MCF 10A (cell line): ENCODE measurements around the gene WDR82. TPM values are rescaled to one million over a fixed set of nuclear protein-coding genes. Genes with fewer than 3 reads are reported as not detected.

Source experiments
- BruUV-seq: library from RNA; stranded (reverse); fragments of 400-500 nt; replicated peaks from 2 replicates; lab custom pipeline; 2021; lab: Mats Ljungman, UMichigan
- CTCF ChIA-PET: fragments of 300-600 bp; sonication (Branson Sonifier 250); formaldehyde crosslinking; extraction: SDS; loops from one replicate; lab custom pipeline; 2021; ENCODE audit warnings: antibody characterized with exemption, inconsistent platforms; lab: Yijun Ruan, JAX
- POLR2A ChIA-PET: fragments of 300-600, 350-650 bp; sonication (Branson Sonifier 250); formaldehyde crosslinking; extraction: SDS; loops from one replicate; lab custom pipeline; 2020; ENCODE audit warnings: antibody characterized with exemption, inconsistent platforms; lab: Yijun Ruan, JAX
- DNase-seq: peaks from one replicate; pipeline ENCODE4 v3.0.0-alpha.2; 2018; ENCODE audit not compliant: unreplicated experiment
- H3K27ac Mint-ChIP-seq: one replicate; pipeline ENCODE4 v1.8.0; 2022; ENCODE audit warnings: mild to moderate bottlenecking, low read depth, mixed read lengths; ENCODE audit not compliant: unreplicated experiment
- H3K27me3 Mint-ChIP-seq: one replicate; pipeline ENCODE4 v1.8.0; 2022; ENCODE audit warnings: mixed read lengths; ENCODE audit not compliant: insufficient read depth, unreplicated experiment
- H3K36me3 Mint-ChIP-seq: one replicate; pipeline ENCODE4 v1.8.0; 2022; ENCODE audit warnings: mild to moderate bottlenecking, moderate library complexity, mixed read lengths; ENCODE audit not compliant: insufficient read depth, unreplicated experiment
- H3K4me1 Mint-ChIP-seq: one replicate; pipeline ENCODE4 v1.8.0; 2022; ENCODE audit warnings: mixed read lengths; ENCODE audit not compliant: insufficient read depth, unreplicated experiment
- H3K4me3 Mint-ChIP-seq: one replicate; pipeline ENCODE4 v1.8.0; 2022; ENCODE audit warnings: mild to moderate bottlenecking, moderate library complexity, mixed read lengths; ENCODE audit not compliant: unreplicated experiment
- H3K9me3 Mint-ChIP-seq: one replicate; pipeline ENCODE4 v1.8.0; 2022; ENCODE audit warnings: mixed read lengths; ENCODE audit not compliant: unreplicated experiment
- CTCF ChIP-seq: fragments of 200-600 bp; IDR thresholded peaks from one replicate; pipeline ENCODE4 v1.8.0; 2022; ENCODE audit warnings: antibody characterized with exemption, mild to moderate bottlenecking; ENCODE audit not compliant: unreplicated experiment
- intact Hi-C: fragments of 100-400 bp; cut with micrococcal nuclease; formaldehyde crosslinking; loops from 2 replicates; pipeline ENCODE4 v1.14.1; 2022
- total RNA-seq: library from RNA; stranded (reverse); gene quantifications from 2 replicates; pipeline ENCODE4 v1.2.3, GENCODE V29; 2022

The WDR82 gene
- total RNA-seq, 1 experiment from 2014 or later = 62.5 TPM

- Mint-ChIP-seq H3K27ac (no peak overlapping the region), H3K4me3 (no peak overlapping the region), H3K36me3 (peaks cover 22% of the 10 kb centered on the region), H3K9me3 (no peaks in the 10 kb centered on the region), H3K27me3 (no peaks in the 10 kb centered on the region), H3K4me1 (peaks cover 29% of the 10 kb centered on the region)
- ChIA-PET CTCF (interaction anchor here (0.7 to 13.6 kb wide), 7 partner anchors 15 to 239 kb away, joined by 3 to 175 read pairs (median 4); partner anchors contain the start of gene TLR9), POLR2A (interaction anchor here (0.6 to 6.1 kb wide), 8 partner anchors 11 to 144 kb away, joined by 3 to 120 read pairs (median 6); partner anchors contain the start of genes GLYCTK, POC1A, TLR9 and WDR82)
- intact Hi-C loops = loop anchor here (10.0 kb wide), 1 partner anchor 208 kb away; the partner anchor contains the start of gene SEMA3G
- no peak for TF ChIP-seq CTCF
- no peak for DNase-seq
- BruUV-seq = no TSS peak
Measured at GRCh38 chr3:52236424-52236886, 42.0 kb downstream of the WDR82 start.

- Mint-ChIP-seq H3K9me3 (no peaks in the 10 kb centered on the region), H3K27ac (no peak overlapping the region), H3K27me3 (no peaks in the 10 kb centered on the region), H3K4me3 (no peak overlapping the region), H3K36me3 (peaks cover 39% of the 10 kb centered on the region), H3K4me1 (peaks cover 16% of the 10 kb centered on the region)
- BruUV-seq = no TSS peak
- intact Hi-C loops = loop anchor here (10.0 kb wide), 1 partner anchor 210 kb away; the partner anchor contains the start of gene SEMA3G
- ChIA-PET CTCF (interaction anchor here (0.6 to 13.6 kb wide), 6 partner anchors 14 to 151 kb away, joined by 3 to 175 read pairs (median 4); partner anchors contain the start of gene TLR9), POLR2A (interaction anchor here (0.9 to 1.1 kb wide), 2 partner anchors 11 to 44 kb away, joined by 3 read pairs; partner anchors contain the start of gene PPM1M)
- TF ChIP-seq CTCF = no peak
- DNase-seq = no peak
Measured at GRCh38 chr3:52234516-52235447, 43.7 kb downstream of the WDR82 start.

- Mint-ChIP-seq H3K9me3 (no peaks in the 10 kb centered on the region), H3K27me3 (no peaks in the 10 kb centered on the region), H3K27ac (no peak overlapping the region), H3K4me1 (peaks cover 10% of the 10 kb centered on the region), H3K4me3 (no peak overlapping the region), H3K36me3 (peaks cover 47% of the 10 kb centered on the region)
- no TSS peak for BruUV-seq
- no peak for DNase-seq
- intact Hi-C loops = loop anchor here (10.0 kb wide), 1 partner anchor 211 kb away; the partner anchor contains the start of gene SEMA3G
- TF ChIP-seq CTCF = no peak
- ChIA-PET POLR2A (interaction anchor here (0.9 kb wide), 1 partner anchor 12 kb away, joined by 3 read pairs; the partner anchor contains the start of gene PPM1M), CTCF (interaction anchor here (0.6 to 13.6 kb wide), 7 partner anchors 13 to 173 kb away, joined by 3 to 175 read pairs (median 4); partner anchors contain the start of gene TLR9)
Measured at GRCh38 chr3:52233968-52234367, 44.5 kb downstream of the WDR82 start.
